Astrocyte (in vitro differentiated cells and primary cell): ENCODE results near the gene TENM3. TPM values are rescaled to one million over a fixed set of nuclear protein-coding genes. Genes with fewer than 3 reads are reported as not detected.

Experiments
- DNase-seq: peaks from one replicate; pipeline ENCODE4 v3.0.0-alpha.2; 2010; ENCODE audit warnings: low read depth
- FAIRE-seq: peaks from 2 replicates; lab custom pipeline; 2011; peaks lifted over from hg19 to GRCh38; lab: Jason Lieb, UNC
- H2AFZ ChIP-seq: 2 replicates; pipeline ENCODE4 v1.6.0; 2012; ENCODE audit warnings: low read depth, low read length, inconsistent platforms
- H3K27ac ChIP-seq: 2 replicates; pipeline ENCODE4 v1.5.1; 2011; ENCODE audit warnings: low read depth, low read length, inconsistent platforms
- H3K27me3 ChIP-seq: 2 replicates; pipeline ENCODE4 v1.6.0; 2011; ENCODE audit warnings: low read length, inconsistent platforms; ENCODE audit not compliant: insufficient read depth
- H3K36me3 ChIP-seq: 2 replicates; pipeline ENCODE4 v1.5.1; 2011; ENCODE audit warnings: low read length, inconsistent platforms; ENCODE audit not compliant: insufficient read depth
- H3K4me1 ChIP-seq: 2 replicates; pipeline ENCODE4 v1.5.1; 2011; ENCODE audit warnings: low read length, inconsistent platforms; ENCODE audit not compliant: insufficient read depth
- H3K4me2 ChIP-seq: 2 replicates; pipeline ENCODE4 v1.6.0; 2012; ENCODE audit warnings: low read length, inconsistent platforms
- H3K4me3 ChIP-seq: 2 replicates; pipeline ENCODE4 v1.5.1; 2011; ENCODE audit warnings: low read depth, mild to moderate bottlenecking, low read length, inconsistent platforms; ENCODE audit not compliant: insufficient read depth
- H3K79me2 ChIP-seq: 2 replicates; pipeline ENCODE4 v1.6.0; 2012; ENCODE audit warnings: mild to moderate bottlenecking, low read length, inconsistent platforms; ENCODE audit not compliant: insufficient read depth
- H3K9ac ChIP-seq: 2 replicates; pipeline ENCODE4 v1.6.0; 2012; ENCODE audit warnings: mild to moderate bottlenecking, low read length, inconsistent platforms
- H3K9me3 ChIP-seq: 2 replicates; pipeline ENCODE4 v1.5.1; 2012; ENCODE audit warnings: low read depth, mild to moderate bottlenecking, low read length, inconsistent platforms; ENCODE audit not compliant: insufficient read depth
- H4K20me1 ChIP-seq: 2 replicates; pipeline ENCODE4 v1.6.0; 2012; ENCODE audit warnings: low read length, inconsistent platforms; ENCODE audit not compliant: insufficient read depth
- H3K27ac Mint-ChIP-seq: one replicate; pipeline ENCODE4 v1.8.0; 2021; ENCODE audit warnings: mild to moderate bottlenecking, mixed read lengths; ENCODE audit not compliant: unreplicated experiment
- H3K27me3 Mint-ChIP-seq: one replicate; pipeline ENCODE4 v1.8.0; 2021; ENCODE audit warnings: low read depth, mixed read lengths; ENCODE audit not compliant: unreplicated experiment
- H3K36me3 Mint-ChIP-seq: one replicate; pipeline ENCODE4 v1.8.0; 2021; ENCODE audit warnings: low read depth, mixed read lengths; ENCODE audit not compliant: unreplicated experiment
- H3K4me1 Mint-ChIP-seq: one replicate; pipeline ENCODE4 v1.8.0; 2021; ENCODE audit warnings: low read depth, mixed read lengths; ENCODE audit not compliant: unreplicated experiment
- H3K4me3 Mint-ChIP-seq: one replicate; pipeline ENCODE4 v1.8.0; 2021; ENCODE audit warnings: mild to moderate bottlenecking, moderate library complexity, mixed read lengths; ENCODE audit not compliant: unreplicated experiment
- H3K9me3 Mint-ChIP-seq: one replicate; pipeline ENCODE4 v1.8.0; 2021; ENCODE audit warnings: mild to moderate bottlenecking, mixed read lengths; ENCODE audit not compliant: unreplicated experiment
- CTCF ChIP-seq: IDR thresholded peaks from 2 replicates; pipeline ENCODE4 v1.5.1; 2011; ENCODE audit warnings: low read depth, mild to moderate bottlenecking, inconsistent platforms, low read length, moderate library complexity; ENCODE audit not compliant: insufficient read depth
- EZH2 ChIP-seq: IDR thresholded peaks from 2 replicates; pipeline ENCODE4 v1.6.1; 2012; ENCODE audit warnings: mild to moderate bottlenecking, low read length, inconsistent platforms; ENCODE audit not compliant: insufficient read depth
- total RNA-seq: library from RNA; stranded (reverse); gene quantifications from 2 replicates; pipeline ENCODE4 v1.2.1, GENCODE V29; 2021

TENM3 gene
- total RNA-seq, 1 donor from 2014 or later: 127 TPM

DNA sequence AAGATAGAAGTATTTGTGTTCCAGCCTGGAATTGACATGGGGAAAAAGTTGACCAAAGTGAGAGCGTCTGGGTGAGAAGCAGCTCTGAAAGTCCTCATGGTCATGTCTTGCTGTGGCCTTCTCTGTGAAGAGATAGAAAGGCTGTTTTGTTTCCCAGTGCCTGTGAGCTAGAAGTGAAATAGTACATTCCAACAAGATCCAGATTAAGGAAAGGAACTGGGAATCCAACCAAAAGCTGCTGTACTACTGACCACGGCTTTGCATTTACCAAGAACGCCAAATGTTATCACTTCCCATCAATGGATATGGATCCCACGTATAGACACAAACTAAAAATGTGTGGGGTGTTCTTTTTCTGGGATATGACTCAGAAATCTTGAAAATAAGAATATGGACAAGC is 51.2 kb downstream of the TENM3 start:
- no peak overlapping the region for H3K4me3 Mint-ChIP-seq
- H3K4me2 ChIP-seq: no peak overlapping the region
- peak overlapping the region; percentile 47 for H3K27ac Mint-ChIP-seq

GRCh38 chr4:182297659-182298058 is 54.5 kb downstream of the TENM3 start:
- Histone ChIP-seq H3K27ac (peak overlapping the region; percentile 49), H3K36me3 (no peaks in the 10 kb centered on the region), H4K20me1 (no peaks in the 10 kb centered on the region), H2AFZ (no peak overlapping the region), H3K27me3 (no peaks in the 10 kb centered on the region), H3K9ac (no peak overlapping the region), H3K4me2 (peak overlapping the region; percentile 7), H3K9me3 (no peaks in the 10 kb centered on the region), H3K4me3 (no peak overlapping the region), H3K4me1 (peaks cover 6% of the 10 kb centered on the region), H3K79me2 (peaks cover 2% of the 10 kb centered on the region)
- TF ChIP-seq EZH2: no peak
- no peak for TF ChIP-seq CTCF
- FAIRE-seq (peak; percentile 45), DNase-seq (peak; percentile 78)
- peaks cover 35% of the 10 kb centered on the region for H3K4me1 Mint-ChIP-seq
- no peaks in the 10 kb centered on the region for H3K27me3 Mint-ChIP-seq
- H3K9me3 Mint-ChIP-seq: no peaks in the 10 kb centered on the region
- peaks cover 4% of the 10 kb centered on the region for H3K36me3 Mint-ChIP-seq
- H3K4me3 Mint-ChIP-seq: no peak overlapping the region
- peak overlapping the region; percentile 93 for H3K27ac Mint-ChIP-seq

More for the DNA sequence above, 51.2 kb downstream of the TENM3 start:
- H3K79me2 ChIP-seq: peaks cover 11% of the 10 kb centered on the region
- no peaks in the 10 kb centered on the region for H3K36me3 ChIP-seq
- H3K4me1 ChIP-seq: peaks cover 6% of the 10 kb centered on the region
- H3K9me3 ChIP-seq: no peaks in the 10 kb centered on the region
- H3K4me3 ChIP-seq: no peak overlapping the region
- FAIRE-seq (peak; percentile 54), DNase-seq (peak; percentile 48)
- Mint-ChIP-seq H3K36me3 (peaks cover 13% of the 10 kb centered on the region), H3K9me3 (no peaks in the 10 kb centered on the region), H3K4me1 (peaks cover 35% of the 10 kb centered on the region), H3K27me3 (no peaks in the 10 kb centered on the region)
- H3K27ac ChIP-seq: no peak overlapping the region
- no peak overlapping the region for H3K9ac ChIP-seq
- H2AFZ ChIP-seq: no peak overlapping the region
- H4K20me1 ChIP-seq: no peaks in the 10 kb centered on the region
- no peak for TF ChIP-seq EZH2
- no peak for TF ChIP-seq CTCF
- no peaks in the 10 kb centered on the region for H3K27me3 ChIP-seq

DNA sequence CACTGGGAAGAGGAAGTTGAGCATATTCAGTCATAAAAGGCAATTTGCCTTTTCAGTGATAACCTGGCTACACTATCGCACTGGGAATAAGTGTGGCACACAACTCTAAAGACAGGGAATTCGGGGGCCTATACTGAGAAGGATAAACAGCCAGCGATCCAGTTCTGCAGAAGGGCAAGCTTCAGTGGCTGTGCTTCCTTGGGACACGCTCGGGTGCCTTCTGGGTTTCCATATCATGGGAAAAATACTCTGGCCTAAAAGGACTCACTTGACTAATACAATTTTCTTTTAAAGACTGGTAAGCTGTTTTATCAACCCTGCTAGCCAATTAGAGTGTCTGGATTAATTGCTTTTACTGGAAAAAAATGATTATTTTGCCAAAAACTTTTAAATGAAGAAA is 58.5 kb downstream of the TENM3 start:
- no peaks in the 10 kb centered on the region for H4K20me1 ChIP-seq
- H3K36me3 ChIP-seq: no peaks in the 10 kb centered on the region
- no peak overlapping the region for H3K9ac ChIP-seq
- H3K4me2 ChIP-seq: no peak overlapping the region
- peaks cover 2% of the 10 kb centered on the region for H3K79me2 ChIP-seq
- Mint-ChIP-seq H3K36me3 (peaks cover 5% of the 10 kb centered on the region), H3K4me1 (peaks cover 24% of the 10 kb centered on the region), H3K9me3 (no peaks in the 10 kb centered on the region), H3K27me3 (no peaks in the 10 kb centered on the region), H3K4me3 (no peak overlapping the region), H3K27ac (no peak overlapping the region)
- FAIRE-seq (no peak), DNase-seq (no peak)
- no peaks in the 10 kb centered on the region for H3K27me3 ChIP-seq
- no peak for TF ChIP-seq CTCF
- TF ChIP-seq EZH2: no peak
- no peak overlapping the region for H3K4me3 ChIP-seq
- H3K27ac ChIP-seq: no peak overlapping the region
- H2AFZ ChIP-seq: no peak overlapping the region
- H3K9me3 ChIP-seq: no peaks in the 10 kb centered on the region
- peaks cover 7% of the 10 kb centered on the region for H3K4me1 ChIP-seq
